Astrocyte of the spinal cord (primary cell): ENCODE data around the gene CHFR.
"Not testable (repeated sequence)": the region's sequence is repeated elsewhere in the genome, so short reads cannot be mapped to it uniquely, and the experiment has no call there.

Experiments
- DNase-seq: peaks from one replicate; pipeline ENCODE4 v3.0.0; 2011; ENCODE audit warnings: low read depth, low spot score
- H3K4me3 ChIP-seq: 2 replicates; pipeline ENCODE4 v1.5.1; 2011; ENCODE audit warnings: low read depth, mild to moderate bottlenecking, low read length, moderate library complexity
- in situ Hi-C: cut with HindIII; loops from 2 replicates; pipeline ENCODE4 v1.10.0; 2017; ENCODE audit warnings: low sequenced_read_pairs
- TF ChIP-seq, protein P1 (sequence below): IDR thresholded peaks from 2 replicates; pipeline ENCODE4 v1.5.1; 2012; ENCODE audit warnings: low read depth, mild to moderate bottlenecking, low read length, inconsistent platforms

Gene CHFR

DNA sequence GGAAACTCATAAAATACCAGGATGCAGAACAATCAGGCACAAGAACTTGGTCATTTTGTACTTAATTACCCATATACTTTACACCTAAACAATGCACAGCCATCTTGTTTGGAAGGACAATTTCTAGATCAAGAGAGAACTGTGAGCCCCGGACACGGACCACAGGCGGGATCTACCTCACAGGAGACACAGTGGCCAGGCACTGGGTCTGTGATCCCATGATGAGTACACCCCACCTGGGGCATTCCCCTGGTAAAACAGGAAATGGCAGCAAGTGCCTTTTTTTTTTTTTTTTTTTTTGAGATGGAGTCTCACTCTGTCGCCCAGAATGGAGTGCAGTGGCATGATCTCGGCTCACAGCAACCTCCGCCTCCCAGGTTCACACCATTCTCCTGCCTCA is 74.0 kb downstream of the CHFR start:
- in situ Hi-C loops = no loop called here
- no peak overlapping the region for H3K4me3 ChIP-seq
- TF ChIP-seq, protein P1, sequence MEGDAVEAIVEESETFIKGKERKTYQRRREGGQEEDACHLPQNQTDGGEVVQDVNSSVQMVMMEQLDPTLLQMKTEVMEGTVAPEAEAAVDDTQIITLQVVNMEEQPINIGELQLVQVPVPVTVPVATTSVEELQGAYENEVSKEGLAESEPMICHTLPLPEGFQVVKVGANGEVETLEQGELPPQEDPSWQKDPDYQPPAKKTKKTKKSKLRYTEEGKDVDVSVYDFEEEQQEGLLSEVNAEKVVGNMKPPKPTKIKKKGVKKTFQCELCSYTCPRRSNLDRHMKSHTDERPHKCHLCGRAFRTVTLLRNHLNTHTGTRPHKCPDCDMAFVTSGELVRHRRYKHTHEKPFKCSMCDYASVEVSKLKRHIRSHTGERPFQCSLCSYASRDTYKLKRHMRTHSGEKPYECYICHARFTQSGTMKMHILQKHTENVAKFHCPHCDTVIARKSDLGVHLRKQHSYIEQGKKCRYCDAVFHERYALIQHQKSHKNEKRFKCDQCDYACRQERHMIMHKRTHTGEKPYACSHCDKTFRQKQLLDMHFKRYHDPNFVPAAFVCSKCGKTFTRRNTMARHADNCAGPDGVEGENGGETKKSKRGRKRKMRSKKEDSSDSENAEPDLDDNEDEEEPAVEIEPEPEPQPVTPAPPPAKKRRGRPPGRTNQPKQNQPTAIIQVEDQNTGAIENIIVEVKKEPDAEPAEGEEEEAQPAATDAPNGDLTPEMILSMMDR = no peak
- DNase-seq = no peak

DNA sequence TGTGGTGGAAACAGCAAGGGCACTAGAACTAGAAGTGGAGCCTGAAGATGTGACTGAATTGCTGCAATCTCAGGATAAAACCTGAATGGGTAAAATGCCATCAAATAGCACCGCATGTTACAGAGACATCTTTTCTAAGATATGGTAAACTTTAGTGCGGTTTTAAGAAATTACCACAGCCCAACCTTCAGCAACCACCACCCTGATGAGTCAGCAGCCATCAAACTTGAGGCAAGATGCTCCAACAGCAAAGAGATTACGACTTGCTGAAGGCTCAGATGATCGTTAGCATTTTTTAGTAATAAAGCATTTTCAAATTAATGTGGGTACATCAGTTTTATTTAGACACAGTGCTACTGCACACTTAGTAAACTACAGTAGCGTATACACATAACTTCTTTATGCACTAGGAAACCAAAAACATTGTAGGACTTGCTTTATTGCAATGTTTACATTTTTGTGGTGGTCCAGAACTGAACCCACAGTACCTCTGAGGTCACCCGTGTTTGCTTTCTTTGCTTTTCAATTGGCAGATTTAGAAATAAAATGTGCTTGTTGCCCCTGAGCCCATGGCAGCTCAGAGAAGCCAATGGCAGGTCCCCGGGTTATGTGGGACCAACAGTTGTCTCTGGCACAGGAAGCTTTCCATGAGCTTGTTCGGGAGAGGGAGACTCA is 74.6 kb downstream of the CHFR start:
- H3K4me3 ChIP-seq = no peak overlapping the region
- TF ChIP-seq, protein P1 = no peak
- peak; percentile 71 for DNase-seq
- in situ Hi-C loops = no loop called here

DNA sequence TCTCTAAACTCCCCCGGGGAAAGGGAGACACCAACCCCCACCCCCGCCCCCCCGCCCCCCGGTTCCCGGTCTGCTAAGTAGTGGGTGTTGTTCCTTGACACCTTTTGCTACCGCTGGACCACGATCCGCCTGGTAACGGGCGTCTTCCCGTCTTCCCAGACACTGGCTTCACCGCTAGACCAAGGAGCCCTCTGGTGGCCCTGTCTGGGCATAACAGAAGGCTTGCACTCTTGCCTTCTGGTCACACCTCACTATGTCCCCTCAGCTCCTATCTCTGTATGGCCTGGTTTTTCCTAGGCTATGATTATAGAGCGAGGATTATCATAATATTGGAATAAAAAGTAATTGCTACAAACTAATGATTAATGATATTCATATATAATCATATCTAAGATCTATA is 78.0 kb downstream of the CHFR start:
- H3K4me3 ChIP-seq, in situ Hi-C loops, DNase-seq: not testable (repeated sequence)
- TF ChIP-seq, protein P1 = peak; percentile 50

DNA sequence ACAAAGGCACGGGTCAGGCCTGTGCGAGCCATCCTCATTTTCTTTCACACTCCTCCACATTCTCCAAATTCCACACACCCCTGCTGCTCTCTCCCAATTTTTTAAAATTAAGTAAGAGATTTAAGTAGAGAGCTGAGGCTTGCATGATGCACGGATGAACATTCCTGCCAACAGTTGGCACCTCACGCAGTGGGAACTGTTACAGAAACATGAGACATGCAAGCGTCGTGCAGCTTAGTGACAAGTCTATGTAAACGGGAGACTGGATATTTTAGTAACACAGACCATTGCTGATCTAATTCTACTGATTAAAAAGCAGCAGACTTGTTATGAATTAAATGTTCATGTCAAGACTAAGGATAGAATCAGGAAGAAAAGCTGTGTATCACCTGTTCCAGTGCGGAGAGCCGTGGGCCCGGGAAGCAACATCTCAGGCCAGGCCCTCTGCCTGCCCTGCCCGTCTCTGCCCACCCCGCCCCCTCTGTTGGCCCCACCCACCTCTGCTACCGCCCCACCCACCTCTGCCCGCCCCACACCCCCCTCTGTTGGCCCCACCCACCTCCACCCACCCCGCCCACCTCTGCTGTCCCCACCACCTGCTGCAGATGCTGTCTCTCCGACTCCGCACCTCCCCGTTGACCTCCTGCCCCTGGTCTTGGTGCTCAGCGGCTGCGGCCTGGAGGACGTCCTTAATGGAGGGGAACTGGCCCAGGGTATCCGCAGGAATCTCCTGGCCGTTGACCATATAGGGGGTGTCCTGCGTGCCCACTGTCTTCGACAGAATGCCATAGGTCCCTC is 79.9 kb downstream of the CHFR start:
- in situ Hi-C loops = no loop called here
- DNase-seq = no peak
- H3K4me3 ChIP-seq = no peak overlapping the region
- TF ChIP-seq, protein P1 = no peak

DNA sequence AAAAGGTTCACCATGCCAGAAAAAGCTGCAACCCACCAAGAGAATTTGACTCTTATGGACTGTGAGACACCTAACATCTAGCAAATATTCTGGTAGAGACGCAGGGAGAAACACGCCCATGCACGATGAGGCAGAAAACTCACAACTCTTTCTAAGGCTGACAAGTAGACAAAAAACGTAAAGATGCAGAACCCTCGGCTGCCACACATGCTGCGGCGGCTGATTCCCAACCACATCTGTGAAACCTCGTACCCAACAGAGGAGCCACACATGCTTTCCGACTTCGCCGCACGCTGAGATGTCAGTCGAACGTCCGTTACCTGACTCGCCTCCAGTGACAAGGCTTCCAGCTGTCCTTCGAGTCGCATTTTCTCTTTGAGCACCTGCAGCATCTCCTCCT is 80.5 kb downstream of the CHFR start:
- H3K4me3 ChIP-seq = no peak overlapping the region
- in situ Hi-C loops = no loop called here
- no peak for DNase-seq
- TF ChIP-seq, protein P1 = no peak

DNA sequence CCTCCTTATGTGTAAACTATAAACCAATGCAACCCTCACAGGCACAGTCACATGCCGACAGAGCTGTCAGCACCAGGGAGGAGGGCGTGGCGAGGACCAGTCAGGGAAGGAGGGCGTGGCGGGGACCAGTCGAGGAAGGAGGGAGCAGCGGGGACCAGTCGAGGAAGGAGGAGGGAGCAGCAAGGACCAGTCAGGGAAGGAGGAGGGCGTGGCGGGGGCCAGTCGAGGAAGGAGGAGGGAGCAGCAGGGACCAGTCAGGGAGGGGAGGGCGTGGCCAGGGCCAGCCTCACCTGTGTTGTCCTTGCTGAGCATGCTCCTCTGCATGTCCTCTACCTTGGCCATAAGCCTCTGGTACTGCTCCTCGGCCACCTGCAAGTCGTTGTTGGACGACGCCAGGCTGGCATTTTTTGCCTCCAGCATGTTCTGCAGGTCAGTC is 83.0 kb downstream of the CHFR start:
- DNase-seq = no peak
- in situ Hi-C loops = no loop called here
- H3K4me3 ChIP-seq = no peak overlapping the region
- TF ChIP-seq, protein P1 = no peak
